G401 (cell line): ENCODE data around the gene MYLIP. TPM values are rescaled to one million over a fixed set of nuclear protein-coding genes. Genes with fewer than 3 reads are reported as not detected.

Experiments used
- DNase-seq: peaks from one replicate; pipeline ENCODE4 v3.0.0-alpha.2; 2015; ENCODE audit warnings: low spot score
- in situ Hi-C: cut with HindIII; loops from 2 replicates; pipeline ENCODE4 v1.10.0; 2016; ENCODE audit warnings: low sequenced_read_pairs, mixed read lengths
- total RNA-seq: library from RNA; depleted of rRNA; stranded (reverse); fragments of >200 nt; shearing (Covaris generic); gene quantifications from 2 replicates; pipeline ENCODE4 v1.2.3, GENCODE V29; 2014; rRNA removed

Gene MYLIP
- total RNA-seq, 1 experiment from 2014 or later = 2.0 TPM

DNA sequence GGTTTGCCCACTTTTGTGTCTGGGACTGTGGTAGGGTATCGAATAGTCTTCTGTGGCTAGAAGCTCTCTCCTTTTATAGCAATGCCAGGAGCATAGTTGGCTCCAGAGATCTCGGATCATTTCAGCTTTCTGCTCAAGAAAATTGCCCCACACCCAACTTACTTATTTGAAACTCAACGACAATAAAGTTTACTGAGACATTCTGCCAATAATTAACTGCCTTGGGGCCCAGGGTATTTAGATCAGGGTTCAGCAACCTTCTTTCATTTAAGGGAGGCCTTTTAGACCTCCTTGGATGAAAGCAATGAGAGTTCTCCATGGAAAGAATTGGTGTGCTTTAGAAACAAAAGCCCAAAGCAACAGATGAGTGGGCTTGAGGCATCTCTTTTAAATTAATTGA, 55.7 kb downstream of the MYLIP start:
- in situ Hi-C loops = loop anchor here (25.0 kb wide), 1 partner anchor 497 kb away; no protein-coding TSS in a partner anchor

DNA sequence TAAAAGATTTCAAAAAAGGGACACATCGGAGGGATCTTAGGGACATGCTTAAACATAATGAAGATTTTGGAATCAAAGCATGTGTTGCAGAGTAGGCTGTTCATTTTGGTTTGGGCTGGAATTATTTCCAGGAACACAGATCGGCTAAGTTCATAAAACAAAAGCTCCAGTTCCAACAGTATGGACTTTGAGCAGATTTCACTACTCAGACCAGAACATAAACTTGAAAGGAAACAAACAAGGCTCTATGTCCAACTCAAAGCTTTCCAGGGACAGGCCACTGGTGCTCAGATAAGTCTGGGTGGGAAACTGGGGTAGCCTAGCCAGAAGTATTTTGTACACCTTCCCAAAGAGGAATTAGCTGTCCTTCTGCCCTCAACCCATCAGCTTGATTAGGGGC, 58.3 kb downstream of the MYLIP start:
- no peak for DNase-seq
- in situ Hi-C loops = loop anchor here (25.0 kb wide), 1 partner anchor 500 kb away; no protein-coding TSS in a partner anchor

More for the DNA sequence above, 55.7 kb downstream of the MYLIP start:
- no peak for DNase-seq

DNA sequence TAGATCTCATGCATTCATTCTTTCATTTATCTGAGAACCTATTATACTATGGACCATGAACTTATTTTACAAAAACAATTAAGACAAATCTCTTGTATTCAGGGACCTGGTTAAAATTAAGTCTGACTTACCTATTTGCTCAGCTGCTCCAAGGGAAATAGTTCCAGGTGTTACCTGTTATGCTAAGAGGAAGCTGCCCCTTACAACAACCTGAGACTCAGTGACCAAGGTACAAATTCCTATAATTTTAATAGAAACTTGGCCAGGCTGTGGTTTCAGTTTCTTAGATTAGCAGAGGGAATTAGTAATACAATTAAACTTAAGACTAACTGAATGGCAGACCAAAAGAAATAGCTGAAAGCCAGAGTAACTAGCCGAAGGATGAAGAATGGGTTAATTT, 61.3 kb downstream of the MYLIP start:
- in situ Hi-C loops = loop anchor here (25.0 kb wide), 1 partner anchor 503 kb away; no protein-coding TSS in a partner anchor

DNA sequence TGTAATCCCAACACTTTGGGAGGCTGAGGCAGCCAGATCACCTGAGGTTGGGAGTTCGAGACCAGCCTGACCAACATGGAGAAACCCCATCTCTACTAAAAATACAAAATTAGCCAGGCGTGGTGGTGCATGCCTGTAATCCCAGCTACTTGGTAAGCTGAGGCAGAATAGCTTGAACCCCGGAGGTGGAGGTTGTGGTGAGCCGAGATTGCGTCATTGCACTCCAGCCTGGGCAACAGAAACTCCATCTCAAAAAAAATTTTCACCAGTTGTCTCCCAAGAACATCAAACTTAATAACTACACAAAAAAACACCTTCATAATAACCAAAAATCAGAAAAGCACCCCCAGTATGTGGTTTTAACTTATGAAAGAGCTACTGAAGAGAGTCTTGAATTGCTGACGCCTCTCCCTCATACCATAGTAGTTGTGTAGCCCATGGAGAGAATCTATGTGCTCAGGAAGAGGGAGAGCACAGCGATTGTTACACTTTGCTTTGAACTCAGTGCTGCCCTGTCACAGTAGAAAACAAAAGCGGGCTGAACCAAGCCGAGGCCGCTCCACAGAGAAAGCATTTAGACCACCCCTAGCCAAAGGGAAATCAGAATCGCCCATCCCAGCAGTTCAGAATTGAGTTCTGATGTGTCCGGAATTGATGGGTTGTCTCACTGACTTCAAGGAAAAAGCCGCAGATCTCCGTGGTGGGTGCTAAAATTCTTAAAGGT, 67.5 kb downstream of the MYLIP start:
- in situ Hi-C loops = loop anchor here (25.0 kb wide), 1 partner anchor 509 kb away; no protein-coding TSS in a partner anchor
- DNase-seq = no peak

More for the DNA sequence above, 61.3 kb downstream of the MYLIP start:
- no peak for DNase-seq

- in situ Hi-C loops = loop anchor here (25.0 kb wide), 1 partner anchor 510 kb away; no protein-coding TSS in a partner anchor
- DNase-seq = no peak
Observed at GRCh38 chr6:16196984-16197546, 68.2 kb downstream of the MYLIP start.

Other genes starting within 250 kb of the MYLIP start
- not detected in 2 replicates for gene GMPR, start 109.5 kb downstream of the MYLIP start, total RNA-seq